ENCODE results near the gene HCK. TPM values are rescaled to one million over a fixed set of nuclear protein-coding genes. Genes with fewer than 3 reads are reported as not detected.

The HCK gene
- total RNA-seq, 2 experiments from 2014 or later = 0.67 to 1.0 TPM

DNA sequence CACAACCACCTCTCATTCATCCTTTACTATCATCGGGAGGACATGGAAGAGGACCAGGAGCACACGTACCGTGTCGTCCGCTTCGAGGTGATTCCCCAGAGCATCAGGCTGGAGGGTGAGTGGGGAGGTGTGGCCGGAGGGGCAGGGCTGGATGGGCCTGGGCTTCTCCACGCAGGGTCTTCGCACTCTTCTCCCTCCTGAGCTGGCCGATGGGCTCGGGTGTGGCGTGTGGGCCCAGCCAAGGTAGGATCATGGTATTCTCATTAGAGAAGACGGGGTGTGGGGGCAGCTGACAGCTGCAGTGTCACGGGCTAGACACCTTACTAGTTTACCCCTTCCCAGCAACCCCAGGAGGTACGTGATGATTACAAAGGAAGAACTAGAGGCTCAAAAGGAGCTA is 90.9 kb downstream of the HCK start:
- TF ChIP-seq, protein P1, sequence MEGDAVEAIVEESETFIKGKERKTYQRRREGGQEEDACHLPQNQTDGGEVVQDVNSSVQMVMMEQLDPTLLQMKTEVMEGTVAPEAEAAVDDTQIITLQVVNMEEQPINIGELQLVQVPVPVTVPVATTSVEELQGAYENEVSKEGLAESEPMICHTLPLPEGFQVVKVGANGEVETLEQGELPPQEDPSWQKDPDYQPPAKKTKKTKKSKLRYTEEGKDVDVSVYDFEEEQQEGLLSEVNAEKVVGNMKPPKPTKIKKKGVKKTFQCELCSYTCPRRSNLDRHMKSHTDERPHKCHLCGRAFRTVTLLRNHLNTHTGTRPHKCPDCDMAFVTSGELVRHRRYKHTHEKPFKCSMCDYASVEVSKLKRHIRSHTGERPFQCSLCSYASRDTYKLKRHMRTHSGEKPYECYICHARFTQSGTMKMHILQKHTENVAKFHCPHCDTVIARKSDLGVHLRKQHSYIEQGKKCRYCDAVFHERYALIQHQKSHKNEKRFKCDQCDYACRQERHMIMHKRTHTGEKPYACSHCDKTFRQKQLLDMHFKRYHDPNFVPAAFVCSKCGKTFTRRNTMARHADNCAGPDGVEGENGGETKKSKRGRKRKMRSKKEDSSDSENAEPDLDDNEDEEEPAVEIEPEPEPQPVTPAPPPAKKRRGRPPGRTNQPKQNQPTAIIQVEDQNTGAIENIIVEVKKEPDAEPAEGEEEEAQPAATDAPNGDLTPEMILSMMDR (IDR thresholded peaks at IDR 0.05) = no peak
- POLR2A ChIA-PET = no interaction called here
- CTCF ChIA-PET = no interaction called here
- no peak overlapping the region for H3K27ac ChIP-seq (ENCODE audit: low read depth in 1 of 2, low read length in 2 of 2)
- H3K4me3 ChIP-seq (ENCODE audit: low read length) = no peak overlapping the region
- peaks cover 87% of the 10 kb centered on the region for H3K36me3 ChIP-seq (ENCODE audit: insufficient read depth, low read length)
- no peaks in the 10 kb centered on the region for H3K9me3 ChIP-seq (ENCODE audit: control insufficient read depth in 1 of 2, insufficient read depth in 1 of 2, low read length in 2 of 2)
- ATAC-seq (ENCODE audit: poor library complexity) (no peak), DNase-seq (no peak)
- no peak overlapping the region for H3K27ac Mint-ChIP-seq
- H3K4me3 Mint-ChIP-seq = no peak overlapping the region
- no peaks in the 10 kb centered on the region for H3K27me3 ChIP-seq (ENCODE audit: control insufficient read depth in 1 of 2, insufficient read depth in 2 of 2, low read length in 2 of 2)
- intact Hi-C loops (cut with DNase I, micrococcal nuclease) = no loop called here
- no peaks in the 10 kb centered on the region for H3K27me3 Mint-ChIP-seq
- peaks cover 88% of the 10 kb centered on the region for H3K36me3 Mint-ChIP-seq (ENCODE audit: low read depth)
- no peaks in the 10 kb centered on the region for H3K4me1 ChIP-seq (ENCODE audit: insufficient read depth, low read length)
- H3K9me3 Mint-ChIP-seq = no peaks in the 10 kb centered on the region
- H3K4me1 Mint-ChIP-seq (ENCODE audit: low read depth) = no peaks in the 10 kb centered on the region

DNA sequence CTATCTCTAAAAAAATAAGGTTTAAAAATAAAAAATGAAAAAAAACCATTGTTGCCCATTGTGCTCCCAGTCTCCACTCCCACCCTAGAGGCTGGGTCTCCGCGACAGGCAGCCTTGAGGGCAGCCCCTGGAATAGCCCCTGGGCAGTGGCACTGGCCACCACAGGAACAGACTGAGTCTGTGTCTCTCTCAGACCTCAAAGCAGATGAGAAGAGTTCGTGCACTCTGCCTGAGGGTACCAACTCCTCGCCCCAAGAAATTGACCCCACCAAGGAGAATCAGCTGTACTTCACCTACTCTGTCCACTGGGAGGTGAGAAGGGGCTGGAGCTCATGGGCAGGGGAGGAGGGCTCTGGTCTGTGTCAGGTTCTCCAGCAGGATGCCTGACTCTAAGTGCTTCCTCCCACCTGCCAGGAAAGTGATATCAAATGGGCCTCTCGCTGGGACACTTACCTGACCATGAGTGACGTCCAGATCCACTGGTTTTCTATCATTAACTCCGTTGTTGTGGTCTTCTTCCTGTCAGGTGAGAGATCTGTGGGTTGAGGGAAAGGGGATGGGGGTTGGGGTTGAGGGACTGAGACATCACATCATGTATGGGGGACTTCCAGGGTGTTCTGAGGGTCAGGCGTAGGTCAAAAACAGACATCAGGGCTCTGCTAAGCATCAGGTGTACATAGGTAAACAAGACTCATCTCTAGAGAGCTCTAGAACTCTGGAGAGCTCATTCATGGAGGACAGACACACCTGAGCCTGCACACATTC is 93.0 kb downstream of the HCK start:
- ATAC-seq (ENCODE audit: poor library complexity) (no peak), DNase-seq (no peak)
- TF ChIP-seq, protein P1 (IDR thresholded peaks at IDR 0.05) = no peak
- POLR2A ChIA-PET = no interaction called here
- peaks cover 90% of the 10 kb centered on the region for H3K36me3 Mint-ChIP-seq (ENCODE audit: low read depth)
- CTCF ChIA-PET = no interaction called here
- Histone ChIP-seq H3K4me3 (ENCODE audit: low read length) (no peak overlapping the region), H3K27me3 (ENCODE audit: control insufficient read depth in 1 of 2, insufficient read depth in 2 of 2, low read length in 2 of 2) (no peaks in the 10 kb centered on the region), H3K36me3 (ENCODE audit: insufficient read depth, low read length) (peaks cover 79% of the 10 kb centered on the region), H3K4me1 (ENCODE audit: insufficient read depth, low read length) (no peaks in the 10 kb centered on the region), H3K27ac (ENCODE audit: low read depth in 1 of 2, low read length in 2 of 2) (no peak overlapping the region), H3K9me3 (ENCODE audit: control insufficient read depth in 1 of 2, insufficient read depth in 1 of 2, low read length in 2 of 2) (no peaks in the 10 kb centered on the region)
- no peaks in the 10 kb centered on the region for H3K4me1 Mint-ChIP-seq (ENCODE audit: low read depth)
- no peaks in the 10 kb centered on the region for H3K9me3 Mint-ChIP-seq
- H3K27me3 Mint-ChIP-seq = no peaks in the 10 kb centered on the region
- H3K4me3 Mint-ChIP-seq = no peak overlapping the region
- no peak overlapping the region for H3K27ac Mint-ChIP-seq
- intact Hi-C loops (cut with DNase I, micrococcal nuclease) = no loop called here

DNA sequence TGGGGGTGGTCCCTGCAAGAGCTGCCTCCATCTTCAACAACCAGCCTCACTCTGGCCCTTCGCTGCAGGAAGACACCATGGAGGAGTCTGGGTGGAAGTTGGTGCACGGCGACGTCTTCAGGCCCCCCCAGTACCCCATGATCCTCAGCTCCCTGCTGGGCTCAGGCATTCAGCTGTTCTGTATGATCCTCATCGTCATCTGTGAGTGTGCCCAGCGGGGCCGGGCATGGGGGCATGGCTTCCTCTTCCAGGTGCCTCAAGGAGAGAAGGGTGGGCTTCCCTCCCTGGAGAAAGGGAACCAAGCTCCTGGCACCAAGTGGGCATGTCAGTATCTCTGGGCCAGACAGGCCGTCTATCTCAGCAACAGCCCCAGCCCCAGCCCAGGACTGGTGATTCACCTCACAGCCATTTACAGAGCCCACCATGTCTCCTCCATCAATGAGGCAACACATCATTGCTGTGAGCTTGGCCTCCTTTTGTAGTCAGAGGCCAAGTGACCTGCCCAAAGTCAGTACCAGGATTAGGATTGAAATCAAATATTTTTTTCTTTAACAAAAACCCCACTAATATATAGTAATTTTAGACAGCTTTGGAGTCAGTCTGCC is 97.6 kb downstream of the HCK start:
- no peak for DNase-seq
- ATAC-seq (ENCODE audit: poor library complexity) = no peak
- Histone ChIP-seq H3K36me3 (ENCODE audit: insufficient read depth, low read length) (peaks cover 69% of the 10 kb centered on the region), H3K4me3 (ENCODE audit: low read length) (no peak overlapping the region), H3K27me3 (ENCODE audit: control insufficient read depth in 1 of 2, insufficient read depth in 2 of 2, low read length in 2 of 2) (no peaks in the 10 kb centered on the region), H3K9me3 (ENCODE audit: control insufficient read depth in 1 of 2, insufficient read depth in 1 of 2, low read length in 2 of 2) (no peaks in the 10 kb centered on the region), H3K4me1 (ENCODE audit: insufficient read depth, low read length) (no peaks in the 10 kb centered on the region), H3K27ac (ENCODE audit: low read depth in 1 of 2, low read length in 2 of 2) (no peak overlapping the region)
- Mint-ChIP-seq H3K4me1 (ENCODE audit: low read depth) (no peaks in the 10 kb centered on the region), H3K9me3 (no peaks in the 10 kb centered on the region), H3K27ac (no peak overlapping the region), H3K36me3 (ENCODE audit: low read depth) (peaks cover 79% of the 10 kb centered on the region), H3K4me3 (no peak overlapping the region), H3K27me3 (no peaks in the 10 kb centered on the region)
- CTCF ChIA-PET = no interaction called here
- POLR2A ChIA-PET = no interaction called here
- intact Hi-C loops (cut with DNase I, micrococcal nuclease) = no loop called here
- TF ChIP-seq, protein P1 (IDR thresholded peaks at IDR 0.05) = no peak

Data from CD4-positive, alpha-beta T cell (primary cell).